Measurements from ENCODE around the gene MED13L.

Gene MED13L

GRCh38 chr12:116150452-116150851, 127.0 kb downstream of the MED13L start:
- H3K9me3 ChIP-seq = no peaks in the 10 kb centered on the region
- DNase-seq = no peak
- no peaks in the 10 kb centered on the region for H3K27me3 ChIP-seq
- H3K36me3 ChIP-seq = no peaks in the 10 kb centered on the region
- no peak overlapping the region for H3K4me3 ChIP-seq (ENCODE audit: low read depth, low read length)
- peaks cover 38% of the 10 kb centered on the region for H3K4me1 ChIP-seq
- no peak for TF ChIP-seq CTCF (IDR thresholded peaks at IDR 0.05; ENCODE audit: low read depth, low read length)

GRCh38 chr12:116150001-116150400, 127.5 kb downstream of the MED13L start:
- no peaks in the 10 kb centered on the region for H3K27me3 ChIP-seq
- H3K9me3 ChIP-seq = no peaks in the 10 kb centered on the region
- no peak overlapping the region for H3K4me3 ChIP-seq (ENCODE audit: low read depth, low read length)
- TF ChIP-seq CTCF (IDR thresholded peaks at IDR 0.05; ENCODE audit: low read depth, low read length) = no peak
- no peaks in the 10 kb centered on the region for H3K36me3 ChIP-seq
- DNase-seq = peak; percentile 31
- peaks cover 42% of the 10 kb centered on the region for H3K4me1 ChIP-seq

GRCh38 chr12:116148844-116149243, 128.6 kb downstream of the MED13L start:
- Histone ChIP-seq H3K4me3 (ENCODE audit: low read depth, low read length) (no peak overlapping the region), H3K27me3 (no peaks in the 10 kb centered on the region), H3K36me3 (no peaks in the 10 kb centered on the region), H3K9me3 (no peaks in the 10 kb centered on the region), H3K4me1 (peaks cover 51% of the 10 kb centered on the region)
- no peak for DNase-seq
- TF ChIP-seq CTCF (IDR thresholded peaks at IDR 0.05; ENCODE audit: low read depth, low read length) = no peak

GRCh38 chr12:116146386-116146785, 131.1 kb downstream of the MED13L start:
- Histone ChIP-seq H3K9me3 (no peaks in the 10 kb centered on the region), H3K27me3 (no peaks in the 10 kb centered on the region), H3K36me3 (no peaks in the 10 kb centered on the region), H3K4me3 (ENCODE audit: low read depth, low read length) (no peak overlapping the region), H3K4me1 (peaks cover 48% of the 10 kb centered on the region)
- DNase-seq = no peak
- no peak for TF ChIP-seq CTCF (IDR thresholded peaks at IDR 0.05; ENCODE audit: low read depth, low read length)

GRCh38 chr12:116145451-116145850, 132.0 kb downstream of the MED13L start:
- Histone ChIP-seq H3K4me1 (peaks cover 50% of the 10 kb centered on the region), H3K9me3 (no peaks in the 10 kb centered on the region), H3K4me3 (ENCODE audit: low read depth, low read length) (no peak overlapping the region), H3K36me3 (no peaks in the 10 kb centered on the region), H3K27me3 (no peaks in the 10 kb centered on the region)
- no peak for DNase-seq
- TF ChIP-seq CTCF (IDR thresholded peaks at IDR 0.05; ENCODE audit: low read depth, low read length) = no peak

GRCh38 chr12:116144384-116144783, 133.1 kb downstream of the MED13L start:
- Histone ChIP-seq H3K9me3 (no peaks in the 10 kb centered on the region), H3K4me1 (peaks cover 44% of the 10 kb centered on the region), H3K27me3 (no peaks in the 10 kb centered on the region), H3K36me3 (no peaks in the 10 kb centered on the region), H3K4me3 (ENCODE audit: low read depth, low read length) (no peak overlapping the region)
- no peak for DNase-seq
- TF ChIP-seq CTCF (IDR thresholded peaks at IDR 0.05; ENCODE audit: low read depth, low read length) = no peak

All from BE2C (cell line).